ENCODE data around the gene POLR2E. TPM values are rescaled to one million over a fixed set of nuclear protein-coding genes. Genes with fewer than 3 reads are reported as not detected.

The POLR2E gene
- total and polyA plus RNA-seq, 2 donors from 2014 or later: 158 to 189 TPM

DNA sequence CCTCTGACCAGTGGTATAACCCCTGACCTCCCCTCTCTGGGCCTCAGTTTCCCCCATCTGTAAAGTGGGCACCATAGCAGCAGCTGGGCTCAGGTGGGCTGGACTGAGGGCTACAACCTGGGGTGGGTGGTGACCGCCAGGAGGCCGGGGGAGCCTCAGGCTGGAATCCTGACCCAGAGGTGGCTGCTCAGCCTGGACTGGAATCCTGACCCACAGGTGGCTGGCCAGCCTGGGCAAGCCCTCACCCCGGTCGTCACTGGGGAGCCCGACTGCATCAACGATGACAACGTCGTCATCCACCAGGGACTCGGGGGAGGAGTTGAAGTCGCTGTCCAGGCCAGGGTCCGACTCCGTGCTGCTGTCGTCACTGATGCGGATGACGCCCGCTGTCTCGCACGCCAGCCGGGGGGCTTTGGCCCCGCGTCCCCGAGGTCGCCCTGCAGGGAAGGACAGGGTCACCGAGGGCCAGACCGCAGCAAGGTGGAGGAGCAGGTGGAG is 18.9 kb upstream of the POLR2E start:
- H3K4me3 ChIP-seq (ENCODE audit: low read length in 3 of 3): no peak overlapping the region
- H3K9me3 ChIP-seq (ENCODE audit: control insufficient read depth in 2 of 3, insufficient read depth in 1 of 3, low read length in 3 of 3): no peaks in the 10 kb centered on the region
- TF ChIP-seq, protein P1, sequence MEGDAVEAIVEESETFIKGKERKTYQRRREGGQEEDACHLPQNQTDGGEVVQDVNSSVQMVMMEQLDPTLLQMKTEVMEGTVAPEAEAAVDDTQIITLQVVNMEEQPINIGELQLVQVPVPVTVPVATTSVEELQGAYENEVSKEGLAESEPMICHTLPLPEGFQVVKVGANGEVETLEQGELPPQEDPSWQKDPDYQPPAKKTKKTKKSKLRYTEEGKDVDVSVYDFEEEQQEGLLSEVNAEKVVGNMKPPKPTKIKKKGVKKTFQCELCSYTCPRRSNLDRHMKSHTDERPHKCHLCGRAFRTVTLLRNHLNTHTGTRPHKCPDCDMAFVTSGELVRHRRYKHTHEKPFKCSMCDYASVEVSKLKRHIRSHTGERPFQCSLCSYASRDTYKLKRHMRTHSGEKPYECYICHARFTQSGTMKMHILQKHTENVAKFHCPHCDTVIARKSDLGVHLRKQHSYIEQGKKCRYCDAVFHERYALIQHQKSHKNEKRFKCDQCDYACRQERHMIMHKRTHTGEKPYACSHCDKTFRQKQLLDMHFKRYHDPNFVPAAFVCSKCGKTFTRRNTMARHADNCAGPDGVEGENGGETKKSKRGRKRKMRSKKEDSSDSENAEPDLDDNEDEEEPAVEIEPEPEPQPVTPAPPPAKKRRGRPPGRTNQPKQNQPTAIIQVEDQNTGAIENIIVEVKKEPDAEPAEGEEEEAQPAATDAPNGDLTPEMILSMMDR (IDR thresholded peaks at IDR 0.05; ENCODE audit: borderline replicate concordance, extremely low read depth, insufficient read depth): no peak
- peak overlapping the region; percentile 57 to 84 for H3K27ac ChIP-seq (ENCODE audit: low read depth in 2 of 2, low read length in 2 of 2)
- DNase-seq (peak in 1 of 5 donors; percentile 85), FAIRE-seq (no peak)
- peaks cover 0 to 11% (median 0%) of the 10 kb centered on the region in 3 donors for H3K4me1 ChIP-seq (ENCODE audit: control insufficient read depth in 2 of 3, insufficient read depth in 2 of 3, low read depth in 1 of 3, low read length in 3 of 3)
- H3K36me3 ChIP-seq (ENCODE audit: control insufficient read depth in 2 of 3, insufficient read depth in 3 of 3, low read length in 3 of 3): peaks cover 0 to 13% (median 11%) of the 10 kb centered on the region in 3 donors
- H3K27me3 ChIP-seq (ENCODE audit: control insufficient read depth, insufficient read depth, low read length): no peaks in the 10 kb centered on the region
- peak overlapping the region in 1 of 3 donors; percentile 53 for H3K9ac ChIP-seq (ENCODE audit: low read length in 3 of 3)
- intact Hi-C loops (cut with DNase I): no loop called here

DNA sequence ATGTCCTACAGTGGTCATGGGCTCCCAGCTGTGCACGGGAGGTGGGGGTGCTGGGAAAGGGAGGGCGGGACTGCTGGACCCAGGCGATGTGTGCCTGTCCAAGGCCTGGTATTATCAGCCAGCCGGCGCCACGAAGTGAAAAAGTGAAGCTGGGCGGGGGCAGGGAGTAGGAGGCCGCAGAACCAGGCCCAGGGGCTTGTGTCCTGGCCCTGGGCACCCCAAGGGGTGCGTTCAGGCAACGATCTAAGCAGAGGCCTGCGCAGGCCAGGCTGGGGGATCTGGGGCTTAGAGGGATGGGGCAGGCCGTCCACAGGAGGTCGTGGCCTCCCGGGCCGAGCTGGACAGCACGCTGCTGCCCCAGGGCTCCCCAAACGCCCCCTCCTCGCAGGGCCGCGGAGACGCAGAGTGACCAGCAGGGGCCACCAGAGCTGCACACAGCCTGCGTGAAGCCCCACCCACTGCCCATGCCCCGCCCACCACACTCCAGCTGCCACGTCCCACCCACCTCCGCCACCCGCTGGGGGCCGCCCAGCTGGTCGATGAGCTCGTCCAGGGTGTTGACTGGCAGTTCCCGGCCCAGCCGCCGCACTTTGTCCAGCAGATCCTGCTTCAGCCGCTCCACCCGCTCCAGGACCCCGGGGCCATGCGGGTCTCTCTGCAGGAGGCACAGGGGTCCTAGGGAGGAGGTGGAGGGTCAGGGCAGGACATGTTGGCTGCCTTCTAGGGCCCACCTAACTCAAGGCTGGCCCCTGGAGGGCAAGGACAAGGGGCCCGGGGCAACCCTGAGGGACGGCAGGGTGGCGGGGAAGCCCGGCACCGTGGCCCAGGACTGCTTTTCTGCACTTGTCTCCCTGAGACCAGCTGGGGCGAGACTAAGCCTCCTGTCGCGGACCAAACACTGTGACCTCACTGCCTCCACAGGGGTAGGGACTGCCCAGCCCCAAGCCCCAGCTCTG is 18.1 kb upstream of the POLR2E start:
- intact Hi-C loops (cut with DNase I): no loop called here
- FAIRE-seq (no peak), DNase-seq (peak; percentile 95 to 99 (median 97))

DNA sequence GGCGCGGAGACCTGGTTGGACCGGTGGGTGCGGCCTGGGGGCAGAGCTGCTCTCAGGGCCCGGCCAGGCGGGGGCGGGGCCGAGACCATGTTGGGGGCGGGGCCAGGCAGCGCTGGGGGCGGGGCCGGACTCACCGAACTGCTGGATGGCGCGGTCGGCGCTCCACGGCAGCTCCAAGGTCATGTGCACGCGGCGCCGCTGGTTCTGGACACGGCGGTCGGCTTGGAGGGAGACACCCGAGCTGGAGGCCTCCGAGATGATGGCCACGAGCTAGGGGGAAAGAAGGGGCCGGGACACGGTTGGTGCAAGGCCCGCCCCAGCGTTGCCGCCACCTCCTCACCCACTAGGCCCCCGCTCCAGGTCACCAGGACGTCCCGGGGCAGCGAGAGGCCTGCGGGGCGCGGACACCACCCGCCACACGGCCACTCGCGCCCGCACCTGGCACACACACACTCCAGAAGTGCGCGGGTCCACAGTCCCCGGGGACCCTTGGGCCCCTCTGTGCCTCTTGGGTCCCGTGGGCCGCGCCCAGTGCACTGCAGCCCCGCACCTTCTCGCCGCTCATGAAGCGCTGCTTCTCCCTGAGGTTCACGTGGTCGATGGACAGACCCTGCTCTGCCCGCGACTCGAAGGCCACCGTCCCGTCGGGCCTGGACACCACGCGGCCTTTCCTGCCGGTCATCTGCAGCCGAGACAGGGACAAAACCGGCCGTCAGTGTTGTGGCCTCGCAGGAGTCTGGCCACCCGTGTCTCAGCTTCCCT is 17.3 kb upstream of the POLR2E start:
- Histone ChIP-seq H3K4me3 (ENCODE audit: low read length in 3 of 3) (no peak overlapping the region), H3K4me1 (ENCODE audit: control insufficient read depth in 2 of 3, insufficient read depth in 2 of 3, low read depth in 1 of 3, low read length in 3 of 3) (peaks cover 0 to 11% (median 0%) of the 10 kb centered on the region in 3 donors), H3K27ac (ENCODE audit: low read depth in 2 of 2, low read length in 2 of 2) (peak overlapping the region; percentile 57 to 60), H3K27me3 (ENCODE audit: control insufficient read depth, insufficient read depth, low read length) (no peaks in the 10 kb centered on the region), H3K9ac (ENCODE audit: low read length in 3 of 3) (no peak overlapping the region), H3K9me3 (ENCODE audit: control insufficient read depth in 2 of 3, insufficient read depth in 1 of 3, low read length in 3 of 3) (no peaks in the 10 kb centered on the region), H3K36me3 (ENCODE audit: control insufficient read depth in 2 of 3, insufficient read depth in 3 of 3, low read length in 3 of 3) (peaks cover 0 to 14% (median 10%) of the 10 kb centered on the region in 3 donors)
- intact Hi-C loops (cut with DNase I): no loop called here
- TF ChIP-seq, protein P1 (IDR thresholded peaks at IDR 0.05; ENCODE audit: borderline replicate concordance, extremely low read depth, insufficient read depth): no peak
- DNase-seq (peak in 4 of 5 donors; percentile 56 to 89 (median 72)), FAIRE-seq (no peak)

More for the DNA sequence above, 18.1 kb upstream of the POLR2E start:
- Histone ChIP-seq H3K9ac (ENCODE audit: low read length in 3 of 3) (peak overlapping the region in 1 of 3 donors; percentile 53), H3K4me3 (ENCODE audit: low read length in 3 of 3) (no peak overlapping the region), H3K27ac (ENCODE audit: low read depth in 2 of 2, low read length in 2 of 2) (peak overlapping the region; percentile 57 to 84), H3K27me3 (ENCODE audit: control insufficient read depth, insufficient read depth, low read length) (no peaks in the 10 kb centered on the region), H3K9me3 (ENCODE audit: control insufficient read depth in 2 of 3, insufficient read depth in 1 of 3, low read length in 3 of 3) (no peaks in the 10 kb centered on the region), H3K36me3 (ENCODE audit: control insufficient read depth in 2 of 3, insufficient read depth in 3 of 3, low read length in 3 of 3) (peaks cover 0 to 11% (median 11%) of the 10 kb centered on the region in 3 donors), H3K4me1 (ENCODE audit: control insufficient read depth in 2 of 3, insufficient read depth in 2 of 3, low read depth in 1 of 3, low read length in 3 of 3) (peaks cover 0 to 11% (median 0%) of the 10 kb centered on the region in 3 donors)
- TF ChIP-seq, protein P1 (IDR thresholded peaks at IDR 0.05; ENCODE audit: borderline replicate concordance, extremely low read depth, insufficient read depth): peak; percentile 85
